Ovary (tissue), 3 donors: ENCODE data around the gene TTC16.

Source experiments
- EP300 ChIP-seq: sonication (generic); formaldehyde crosslinking; IDR thresholded peaks from one replicate; pipeline ENCODE4 v1.6.1; 2017; ENCODE audit warnings: antibody characterized with exemption
- POLR2A ChIP-seq: fragments of 450-650 bp; IDR thresholded peaks from one replicate; pipeline ENCODE4 v1.6.1; 2017; ENCODE audit warnings: antibody characterized with exemption, mild to moderate bottlenecking, moderate library complexity
- TF ChIP-seq, protein P1 (sequence below), 3 donors: fragments of 450-650 bp in 2 of 3; fragments of 200-600 bp in 1 of 3; IDR thresholded peaks; one replicate each; pipeline versions ENCODE4 v1.5.1 to v1.8.0; 2016 to 2022; ENCODE audit warnings: antibody characterized with exemption in 3 of 3, mild to moderate bottlenecking in 1 of 3
- donor health status: DM: no; HTN: no; CAD: no.

DNA sequence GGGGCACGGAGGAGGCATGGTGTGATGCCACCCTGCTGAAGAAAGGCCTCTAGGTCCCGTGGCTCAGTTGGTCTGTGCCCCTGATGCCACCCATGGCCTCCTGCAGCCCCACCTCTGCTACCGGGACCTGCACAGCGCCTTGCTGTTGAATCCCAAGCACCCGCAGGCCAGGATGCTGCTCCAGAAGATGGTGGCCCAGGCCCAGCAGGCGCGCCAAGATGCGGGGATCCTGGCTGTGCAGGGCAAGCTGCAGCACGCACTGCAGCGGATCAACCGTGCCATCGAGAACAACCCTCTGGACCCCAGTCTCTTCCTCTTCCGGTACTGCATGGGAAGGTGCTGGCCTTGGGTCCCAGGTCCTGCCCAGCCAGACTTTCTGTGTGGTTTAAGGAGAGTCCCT is 7.1 kb downstream of the TTC16 start:
- TF ChIP-seq, protein P1, sequence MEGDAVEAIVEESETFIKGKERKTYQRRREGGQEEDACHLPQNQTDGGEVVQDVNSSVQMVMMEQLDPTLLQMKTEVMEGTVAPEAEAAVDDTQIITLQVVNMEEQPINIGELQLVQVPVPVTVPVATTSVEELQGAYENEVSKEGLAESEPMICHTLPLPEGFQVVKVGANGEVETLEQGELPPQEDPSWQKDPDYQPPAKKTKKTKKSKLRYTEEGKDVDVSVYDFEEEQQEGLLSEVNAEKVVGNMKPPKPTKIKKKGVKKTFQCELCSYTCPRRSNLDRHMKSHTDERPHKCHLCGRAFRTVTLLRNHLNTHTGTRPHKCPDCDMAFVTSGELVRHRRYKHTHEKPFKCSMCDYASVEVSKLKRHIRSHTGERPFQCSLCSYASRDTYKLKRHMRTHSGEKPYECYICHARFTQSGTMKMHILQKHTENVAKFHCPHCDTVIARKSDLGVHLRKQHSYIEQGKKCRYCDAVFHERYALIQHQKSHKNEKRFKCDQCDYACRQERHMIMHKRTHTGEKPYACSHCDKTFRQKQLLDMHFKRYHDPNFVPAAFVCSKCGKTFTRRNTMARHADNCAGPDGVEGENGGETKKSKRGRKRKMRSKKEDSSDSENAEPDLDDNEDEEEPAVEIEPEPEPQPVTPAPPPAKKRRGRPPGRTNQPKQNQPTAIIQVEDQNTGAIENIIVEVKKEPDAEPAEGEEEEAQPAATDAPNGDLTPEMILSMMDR (IDR thresholded peaks at IDR 0.05): no peak
- TF ChIP-seq POLR2A: no peak
- no peak for TF ChIP-seq EP300
